Adipose tissue (tissue), 3 donors: ENCODE data around the gene PSME3IP1. TPM values are rescaled to one million over a fixed set of nuclear protein-coding genes. Genes with fewer than 3 reads are reported as not detected.

Experiments
- H3K27ac ChIP-seq: one replicate; pipeline ENCODE4 v1.5.1; 2013; ENCODE audit warnings: low read depth, low read length
- WGBS, 3 donors: extraction: QIAGEN DNeasy Blood & Tissue Kit; methylation state at CpG; one replicate each; pipeline ENCODE4 v1.1.7; 2013; 5-methylcytosine and 5-hydroxymethylcytosine counted together
- polyA plus RNA-seq, 3 donors: library from polyadenylated mRNA; stranded (reverse); fragments of 200-250 nt; gene quantifications; one replicate each; pipeline ENCODE4 v1.2.3, GENCODE V29; 2013
- donor health status: healthy with polysubstance abuse.
- donor health status: Bipolar disorder and iron deficiency.
- donor health status: healthy.

PSME3IP1 gene
- polyA plus RNA-seq, 3 donors = 28.2 to 44.6 (median 41.1) TPM

- 28 to 85% (median 78%) methylated on average over 3 of the region's 3 CpGs for WGBS, 3 donors
Observed at GRCh38 chr16:57179215-57179828, 6.5 kb downstream of the PSME3IP1 start.

GRCh38 chr16:57178793-57179212 is 7.0 kb downstream of the PSME3IP1 start:
- no peak overlapping the region for H3K27ac ChIP-seq
- WGBS, 3 donors = 27 to 82% (median 70%) methylated on average over 4 of the region's 4 CpGs

More at GRCh38 chr16:57179215-57179828, 6.5 kb downstream of the PSME3IP1 start:
- H3K27ac ChIP-seq = no peak overlapping the region

GRCh38 chr16:57178196-57178595 is 7.6 kb downstream of the PSME3IP1 start:
- no peak overlapping the region for H3K27ac ChIP-seq
- 63 to 76% (median 75%) methylated on average over 3 of the region's 3 CpGs for WGBS, 3 donors

- 65 to 87% (median 70%) methylated on average over 5 of the region's 5 CpGs for WGBS, 3 donors
- no peak overlapping the region for H3K27ac ChIP-seq
Observed at GRCh38 chr16:57175896-57176295, 9.9 kb downstream of the PSME3IP1 start.

- 83 to 84% (median 84%) methylated on average over 5 of the region's 5 CpGs for WGBS, 3 donors
Observed at GRCh38 chr16:57172721-57173290, 13.0 kb downstream of the PSME3IP1 start.

GRCh38 chr16:57169327-57169726 is 16.5 kb downstream of the PSME3IP1 start:
- no peak overlapping the region for H3K27ac ChIP-seq

More at GRCh38 chr16:57172721-57173290, 13.0 kb downstream of the PSME3IP1 start:
- H3K27ac ChIP-seq = no peak overlapping the region

- WGBS, 3 donors = 7 to 26% (median 11%) methylated on average over 4 of the region's 4 CpGs
- H3K27ac ChIP-seq = no peak overlapping the region
Observed at GRCh38 chr16:57167953-57168352, 17.9 kb downstream of the PSME3IP1 start.

GRCh38 chr16:57167538-57167937 is 18.3 kb downstream of the PSME3IP1 start:
- 59 to 78% (median 63%) methylated on average over 3 of the region's 3 CpGs for WGBS, 3 donors
- no peak overlapping the region for H3K27ac ChIP-seq

- H3K27ac ChIP-seq = no peak overlapping the region
- 57 to 89% (median 65%) methylated on average over 7 of the region's 7 CpGs for WGBS, 3 donors
Observed at GRCh38 chr16:57166951-57167350, 18.9 kb downstream of the PSME3IP1 start.

- H3K27ac ChIP-seq = no peak overlapping the region
Observed at GRCh38 chr16:57166451-57166850, 19.4 kb downstream of the PSME3IP1 start.

GRCh38 chr16:57165938-57166337 is 19.9 kb downstream of the PSME3IP1 start:
- 38 to 84% (median 80%) methylated on average over 3 of the region's 3 CpGs for WGBS, 3 donors
- no peak overlapping the region for H3K27ac ChIP-seq

GRCh38 chr16:57165483-57165882 is 20.4 kb downstream of the PSME3IP1 start:
- no peak overlapping the region for H3K27ac ChIP-seq
- WGBS, 3 donors = 27 to 85% (median 83%) methylated on average over 5 of the region's 5 CpGs

- WGBS, 3 donors = 77 to 92% (median 83%) methylated on average over 1 of the region's 1 CpG
- no peak overlapping the region for H3K27ac ChIP-seq
Observed at GRCh38 chr16:57163842-57164241, 22.0 kb downstream of the PSME3IP1 start.

GRCh38 chr16:57159447-57159846 is 26.4 kb downstream of the PSME3IP1 start:
- H3K27ac ChIP-seq = no peak overlapping the region
- 71 to 96% (median 75%) methylated on average over 4 of the region's 4 CpGs for WGBS, 3 donors

GRCh38 chr16:57157533-57157932 is 28.3 kb downstream of the PSME3IP1 start:
- 94 to 95% (median 94%) methylated on average over 1 of the region's 1 CpG for WGBS, 3 donors
- H3K27ac ChIP-seq = no peak overlapping the region

- WGBS, 3 donors = 30 to 55% (median 51%) methylated on average over 4 of the region's 4 CpGs
- H3K27ac ChIP-seq = no peak overlapping the region
Observed at GRCh38 chr16:57156351-57156703, 29.5 kb downstream of the PSME3IP1 start.

- H3K27ac ChIP-seq = no peak overlapping the region
- WGBS, 3 donors = 80 to 89% (median 81%) methylated on average over 6 of the region's 6 CpGs
Observed at GRCh38 chr16:57155702-57156350, 30.0 kb downstream of the PSME3IP1 start.

GRCh38 chr16:57153841-57154240 is 32.0 kb downstream of the PSME3IP1 start:
- no peak overlapping the region for H3K27ac ChIP-seq
- 69 to 87% (median 69%) methylated on average over 6 of the region's 6 CpGs for WGBS, 3 donors

GRCh38 chr16:57152096-57153093 is 33.4 kb downstream of the PSME3IP1 start:
- no peak overlapping the region for H3K27ac ChIP-seq
- 76 to 88% (median 77%) methylated on average over 4 of the region's 4 CpGs for WGBS, 3 donors
